PC-9 (cell line): ENCODE measurements around the gene RNF149.

Source experiments
- CTCF ChIP-seq: fragments of 200-600 bp; sonication (generic); conservative IDR thresholded peaks from 2 replicates; pipeline ENCODE4 v1.6.1; 2017; ENCODE audit warnings: mixed run types, antibody characterized with exemption, mild to moderate bottlenecking, moderate library complexity
- EZH2 ChIP-seq: fragments of 200-600 bp; sonication (generic); IDR thresholded peaks from 2 replicates; pipeline ENCODE4 v1.8.0; 2017; ENCODE audit warnings: antibody characterized with exemption, low read depth

DNA sequence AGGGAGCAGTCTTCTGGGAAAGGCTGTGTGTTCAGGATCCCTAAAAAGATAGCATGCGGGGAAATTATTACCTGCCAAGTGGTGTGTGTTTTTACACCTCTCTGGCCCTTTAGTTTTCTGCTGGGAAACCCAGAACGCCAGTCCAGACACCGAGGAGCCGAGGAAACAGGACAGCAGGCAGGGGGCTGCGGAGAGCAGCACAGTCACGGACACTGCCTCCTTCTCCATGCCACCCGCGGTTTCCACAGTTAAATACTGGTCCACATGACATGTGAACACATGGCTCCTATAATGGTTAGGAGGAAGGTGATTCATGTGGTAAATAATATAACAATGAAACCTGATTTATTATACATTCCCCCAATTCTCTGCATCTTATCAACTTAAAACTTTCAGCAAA, 35.4 kb downstream of the RNF149 start:
- TF ChIP-seq EZH2 = no peak
- TF ChIP-seq CTCF = no peak
